GM21723 (cell line): Measurements from ENCODE around the gene PLGRKT.
"Not testable (repeated sequence)": the region's sequence is repeated elsewhere in the genome, so short reads cannot be mapped to it uniquely, and the experiment has no call there.

ENCODE experiments used
- ATAC-seq: cut with Tn5 transposase; IDR thresholded peaks from one replicate; pipeline ENCODE4 v1.9.1; 2021; ENCODE audit warnings: mild to moderate bottlenecking, moderate library complexity; ENCODE audit not compliant: unreplicated experiment

Gene PLGRKT

DNA sequence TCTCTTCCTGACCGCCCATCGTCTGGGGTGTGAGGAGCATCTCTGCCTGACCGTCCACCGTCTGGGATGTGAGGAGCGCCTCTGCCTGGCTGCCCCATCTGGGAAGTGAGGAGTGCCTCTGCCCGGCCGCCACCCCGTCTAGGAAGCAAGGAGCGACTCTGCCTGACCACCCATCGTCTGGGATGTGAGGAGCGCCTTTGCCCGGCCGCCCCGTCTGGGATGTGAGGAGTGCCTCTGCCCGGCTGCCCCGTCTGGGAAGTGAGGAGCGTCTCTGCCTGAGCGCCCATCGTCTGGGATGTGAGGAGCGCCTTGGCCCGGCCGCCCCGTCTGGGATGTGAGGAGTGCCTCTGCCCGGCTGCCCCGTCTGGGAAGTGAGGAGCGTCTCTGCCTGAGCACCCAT is 4.4 kb downstream of the PLGRKT start:
- not testable (repeated sequence) for ATAC-seq

DNA sequence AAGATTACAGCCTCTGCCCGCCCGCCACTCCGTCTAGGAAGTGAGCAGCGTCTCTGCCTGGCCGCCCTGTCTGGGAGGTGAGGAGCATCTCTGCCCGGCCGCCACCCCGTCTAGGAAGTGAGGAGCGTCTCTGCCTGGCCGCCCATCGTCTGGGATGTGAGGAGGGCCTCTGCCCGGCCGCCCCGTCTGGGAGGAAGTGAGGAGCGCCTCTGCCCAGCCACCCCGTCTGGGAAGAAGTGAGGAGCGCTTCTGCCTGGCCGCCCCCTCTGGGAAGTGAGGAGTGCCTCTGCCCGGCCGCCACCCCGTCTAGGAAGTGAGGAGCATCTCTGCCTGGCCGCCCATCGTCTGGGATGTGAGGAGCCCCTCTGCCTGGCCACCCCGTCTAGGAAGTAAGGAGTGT is 4.8 kb downstream of the PLGRKT start:
- ATAC-seq: not testable (repeated sequence)

DNA sequence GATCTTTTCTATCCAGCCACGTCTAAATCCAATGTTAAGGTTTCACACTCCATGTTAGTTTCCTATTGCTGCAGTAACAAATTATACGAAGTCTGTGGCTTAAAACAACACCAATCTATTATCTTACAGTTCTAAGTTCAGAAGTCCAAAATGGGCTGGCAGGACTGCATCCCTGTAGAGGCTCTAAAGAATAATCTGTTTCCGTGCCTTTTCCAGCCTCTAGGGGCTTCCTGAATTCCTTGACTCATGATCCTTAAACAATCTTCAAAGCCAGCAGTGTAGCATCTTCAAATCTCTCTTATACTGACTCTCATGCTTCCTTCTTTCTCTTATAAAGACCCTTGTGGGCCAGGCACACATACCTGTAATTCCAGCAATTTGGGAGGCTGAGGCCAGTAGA is 6.8 kb downstream of the PLGRKT start:
- ATAC-seq: no peak

DNA sequence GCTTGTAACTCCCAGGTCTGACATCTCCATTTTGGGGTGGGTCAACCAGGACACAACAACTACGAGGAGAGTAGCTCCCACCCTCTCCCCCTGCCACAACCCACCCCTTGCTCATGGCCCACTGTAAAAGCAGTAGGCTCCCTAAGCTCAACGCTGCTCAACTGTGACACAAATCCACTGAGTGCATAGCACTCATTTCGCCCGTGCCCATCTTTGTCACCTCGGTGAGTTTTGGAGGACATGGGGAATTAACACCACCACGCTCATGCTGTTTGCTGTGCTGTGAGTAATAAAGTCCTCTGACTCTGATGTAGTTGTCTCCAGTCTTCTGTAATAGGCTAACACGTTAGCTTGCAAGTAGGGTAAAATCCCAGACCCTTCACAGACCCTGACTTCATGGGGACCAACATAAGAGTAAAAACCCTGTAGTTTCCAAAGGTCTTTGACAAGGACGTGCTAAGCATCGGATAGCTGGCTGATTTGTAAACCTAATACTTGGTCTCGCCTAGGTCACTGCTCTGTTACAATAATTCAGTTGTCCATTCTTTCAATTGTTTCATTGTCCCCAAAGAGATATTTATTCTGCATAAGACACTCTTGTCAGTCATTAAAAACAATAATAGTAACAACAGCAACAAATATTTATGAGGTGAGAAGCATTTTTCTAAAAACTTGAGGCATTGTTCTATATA is 7.7 kb downstream of the PLGRKT start:
- ATAC-seq: no peak

DNA sequence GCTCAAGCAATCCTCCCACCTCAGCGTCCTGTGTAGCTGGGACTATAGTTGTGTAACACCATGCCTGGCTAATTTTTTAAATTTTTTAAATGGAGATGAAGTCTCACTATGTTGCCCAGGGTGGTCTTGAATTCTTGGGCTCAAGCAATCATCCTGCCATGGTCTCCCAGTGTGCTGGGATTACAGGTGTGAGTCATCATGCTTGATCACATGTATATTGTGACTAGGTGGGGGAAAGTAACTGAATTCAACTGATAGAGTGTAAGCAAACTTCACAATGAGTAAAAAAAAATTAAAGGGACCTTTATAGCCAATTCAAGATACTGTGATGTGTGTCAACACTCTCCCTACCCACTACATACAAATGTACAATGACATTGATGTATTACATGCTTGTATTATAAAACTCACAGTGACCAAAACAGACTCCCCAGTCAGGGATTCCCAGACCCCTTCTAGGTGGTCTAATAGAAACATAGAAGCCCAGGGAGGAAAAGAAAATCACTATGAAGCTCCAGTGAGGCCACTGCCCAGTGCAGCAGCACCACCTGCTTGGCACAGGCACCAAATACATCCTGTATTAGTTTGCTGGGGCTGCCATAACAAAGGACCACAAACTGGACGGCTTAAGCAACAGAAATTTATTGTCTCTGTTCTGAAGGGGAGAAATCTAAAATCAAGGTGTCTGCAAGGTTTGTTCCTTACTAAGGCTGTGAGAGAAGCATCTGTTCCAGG is 8.8 kb downstream of the PLGRKT start:
- no peak for ATAC-seq

DNA sequence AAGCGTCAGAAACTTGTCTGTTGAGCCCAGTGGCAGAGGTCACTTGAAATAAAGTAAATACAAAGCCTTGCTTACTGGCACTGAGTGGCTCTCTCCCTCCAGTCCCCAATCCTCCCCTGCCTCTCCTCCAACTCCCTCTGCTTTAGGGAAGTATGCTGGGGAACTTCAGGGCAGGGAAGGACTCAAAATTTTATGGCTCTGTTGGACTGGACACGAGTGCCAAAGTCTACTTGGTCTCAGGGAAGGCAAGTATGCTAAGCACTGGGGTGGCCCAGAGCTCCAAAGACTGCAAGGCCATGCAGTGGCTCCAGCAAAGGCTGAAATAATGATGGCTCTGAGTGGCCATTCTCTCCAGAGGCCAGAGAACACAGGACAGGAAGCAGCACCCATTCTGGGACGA is 9.6 kb downstream of the PLGRKT start:
- ATAC-seq: no peak

DNA sequence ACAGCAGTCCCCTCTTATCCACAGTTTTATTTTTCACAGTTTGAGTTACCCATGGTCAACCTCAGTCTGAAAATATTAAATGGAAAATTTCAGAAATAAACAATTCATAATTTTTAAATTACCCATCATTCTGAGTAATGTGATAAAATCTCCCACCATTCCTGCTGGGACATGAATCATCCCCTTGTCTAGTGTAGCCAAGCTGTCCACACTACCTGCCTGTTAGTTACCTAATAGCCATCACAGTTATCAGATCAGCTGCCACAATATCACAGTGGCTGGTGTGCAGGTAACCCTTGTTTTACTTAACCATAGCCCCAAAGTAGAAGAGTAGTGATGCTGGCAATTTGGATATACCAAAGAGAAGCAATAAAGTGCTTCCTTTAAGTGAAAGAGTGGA is 10.7 kb downstream of the PLGRKT start:
- ATAC-seq: no peak

DNA sequence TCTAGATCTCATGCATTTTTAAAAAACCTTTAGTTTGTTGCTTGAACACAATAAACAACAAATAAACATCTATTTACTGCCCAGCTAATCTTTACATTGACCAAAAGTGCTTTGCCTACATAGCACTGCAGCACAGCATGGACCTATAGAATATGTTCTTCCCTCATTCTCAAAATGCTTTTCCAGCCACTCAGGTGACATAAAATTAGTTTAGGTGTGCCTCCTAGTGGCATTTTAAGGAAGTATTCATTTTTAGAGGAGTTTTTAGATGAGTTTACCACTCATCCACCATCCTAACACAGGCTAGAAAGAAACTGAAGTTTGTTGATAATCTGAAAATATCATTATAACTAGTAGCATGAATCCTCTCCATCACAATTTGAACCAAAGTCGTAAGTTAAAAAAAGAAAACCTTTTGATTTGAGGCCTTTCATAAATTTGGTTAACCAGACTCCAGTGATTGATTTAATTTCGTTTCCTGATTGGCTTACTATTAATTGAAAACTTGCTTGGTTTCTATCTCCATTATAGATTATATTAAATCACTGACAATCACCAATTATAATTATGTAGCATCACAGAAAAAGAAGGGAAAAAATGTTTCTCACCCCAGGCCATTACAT is 12.6 kb downstream of the PLGRKT start:
- no peak for ATAC-seq

DNA sequence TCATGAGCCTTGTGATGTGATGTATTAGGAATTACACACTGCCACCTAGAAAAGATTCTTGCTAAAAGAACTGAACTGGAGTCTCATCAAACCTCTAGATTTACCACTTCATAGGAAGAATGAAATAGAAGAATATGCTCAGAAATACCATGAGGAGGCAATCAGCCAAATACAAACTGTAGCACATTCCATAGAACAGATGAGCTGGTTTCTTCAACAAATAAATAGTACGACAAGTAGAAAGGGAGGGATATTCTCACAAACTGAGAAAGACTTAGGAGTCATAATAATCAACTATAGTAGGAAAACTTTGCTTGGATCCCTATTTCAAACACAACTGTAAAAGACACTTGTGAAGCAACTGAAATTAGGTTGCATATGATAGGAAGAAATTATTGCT is 15.4 kb downstream of the PLGRKT start:
- ATAC-seq: no peak

DNA sequence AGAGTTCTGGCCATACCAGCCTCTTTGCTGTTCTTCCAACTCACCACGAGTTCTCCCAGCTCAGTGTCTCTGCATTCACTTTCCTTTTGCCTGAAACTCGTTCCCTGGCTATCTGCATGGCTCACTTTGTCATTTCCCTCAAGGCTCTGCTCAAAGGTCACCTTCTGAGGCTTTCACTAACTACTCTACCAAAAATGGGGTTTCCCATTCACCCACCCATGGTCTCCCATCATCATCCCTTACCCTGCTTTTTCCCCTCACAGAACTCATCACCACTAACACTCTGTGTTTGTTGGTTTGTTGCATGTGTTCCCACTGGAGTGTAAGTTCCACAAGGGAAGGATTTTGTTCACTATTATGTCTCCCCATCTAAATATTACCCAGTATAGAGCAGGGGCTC is 16.6 kb downstream of the PLGRKT start:
- no peak for ATAC-seq

DNA sequence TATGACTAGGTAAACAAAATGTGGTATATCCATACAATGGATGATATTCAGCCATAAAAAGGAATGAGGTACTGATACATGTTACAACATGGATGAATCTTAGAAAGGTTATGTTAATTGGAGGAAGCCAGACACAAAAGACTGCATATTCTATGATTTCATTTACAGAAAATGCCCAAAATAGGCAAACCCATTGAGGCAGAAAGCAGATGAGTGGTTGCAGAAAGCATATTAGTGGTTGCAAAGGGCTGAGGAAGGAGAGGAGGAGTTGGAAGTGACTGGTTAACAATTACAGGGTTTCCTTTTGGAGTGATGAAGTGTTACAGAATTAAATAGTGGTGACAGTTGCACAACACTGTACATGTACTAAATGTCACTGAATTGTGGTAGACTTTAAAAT is 17.7 kb downstream of the PLGRKT start:
- ATAC-seq: no peak

DNA sequence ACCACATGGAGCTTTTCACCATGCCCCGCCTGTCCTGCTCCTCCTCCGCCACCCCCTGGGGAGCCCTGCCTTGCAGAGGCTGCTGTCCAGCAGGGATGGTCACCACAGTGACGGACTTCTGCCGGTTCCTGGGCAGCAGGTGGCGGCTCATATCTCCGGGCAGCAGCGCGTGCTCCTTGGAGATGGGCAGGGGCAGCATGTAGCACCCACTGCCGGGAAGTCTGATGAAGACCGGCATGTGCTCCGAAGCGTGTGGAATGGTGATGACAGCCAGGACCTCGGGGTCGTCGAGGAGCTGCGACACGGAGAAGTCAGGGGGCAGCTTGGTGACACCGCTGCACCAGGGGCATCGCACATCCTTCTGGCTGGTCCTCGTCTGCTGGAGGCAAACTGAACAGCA is 19.2 kb downstream of the PLGRKT start:
- ATAC-seq: no peak

DNA sequence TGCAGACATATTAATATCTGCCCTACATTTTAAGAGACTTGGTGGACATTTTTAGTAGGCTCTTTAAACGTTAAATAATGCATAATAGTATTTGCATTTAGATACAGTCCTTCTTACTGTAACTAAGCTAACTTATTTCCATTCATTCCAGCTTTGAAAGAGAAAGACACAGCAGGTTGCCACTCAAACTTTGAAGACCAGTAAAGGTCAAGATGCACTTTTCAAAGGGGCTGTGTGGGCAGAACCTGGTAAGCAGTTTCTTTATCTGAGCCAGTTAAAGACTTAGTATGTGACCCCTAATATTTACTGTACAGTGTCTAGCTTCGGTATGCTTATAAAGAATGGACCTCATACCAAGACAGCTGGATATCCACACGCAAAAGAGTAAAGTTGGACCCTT is 20.8 kb downstream of the PLGRKT start:
- ATAC-seq: no peak

DNA sequence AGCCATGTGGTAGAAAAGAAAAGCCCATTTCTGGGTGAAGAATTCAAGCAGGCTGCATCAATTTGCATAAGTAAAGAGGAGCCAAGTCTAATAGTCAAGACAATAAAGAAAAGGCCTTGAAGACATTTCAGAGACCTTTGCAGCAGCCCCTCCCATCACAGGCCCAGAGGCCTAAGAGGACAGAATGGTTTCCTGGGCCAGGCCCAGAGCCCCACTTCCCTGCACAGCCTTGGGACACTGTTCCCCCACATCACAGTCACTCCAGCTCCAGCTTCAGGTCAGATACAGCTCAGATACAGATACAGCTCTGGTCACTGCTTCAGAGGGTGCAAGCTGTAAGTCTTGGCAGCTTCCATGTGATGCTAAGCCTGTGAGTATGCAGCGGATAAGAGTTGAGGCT is 29.1 kb downstream of the PLGRKT start:
- no peak for ATAC-seq

DNA sequence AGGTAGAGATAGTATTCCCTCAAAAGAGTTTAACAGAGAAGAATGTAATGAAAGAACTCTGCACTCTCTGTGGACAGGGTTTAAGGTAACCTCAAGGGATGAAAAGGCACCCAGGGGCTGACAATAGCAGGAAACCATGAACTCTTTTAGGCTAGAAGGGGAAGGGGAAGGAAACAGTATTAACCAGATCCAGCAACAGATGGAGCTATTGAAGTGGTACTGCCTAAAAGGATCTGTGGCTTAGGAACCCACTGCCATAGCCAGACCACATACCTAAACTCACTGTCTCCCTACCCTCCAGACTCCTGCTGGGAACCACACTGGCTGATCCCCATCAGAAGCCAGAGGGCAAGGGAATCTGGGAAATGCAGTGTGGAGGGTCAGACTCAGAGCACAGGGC is 35.5 kb downstream of the PLGRKT start:
- ATAC-seq: no peak

DNA sequence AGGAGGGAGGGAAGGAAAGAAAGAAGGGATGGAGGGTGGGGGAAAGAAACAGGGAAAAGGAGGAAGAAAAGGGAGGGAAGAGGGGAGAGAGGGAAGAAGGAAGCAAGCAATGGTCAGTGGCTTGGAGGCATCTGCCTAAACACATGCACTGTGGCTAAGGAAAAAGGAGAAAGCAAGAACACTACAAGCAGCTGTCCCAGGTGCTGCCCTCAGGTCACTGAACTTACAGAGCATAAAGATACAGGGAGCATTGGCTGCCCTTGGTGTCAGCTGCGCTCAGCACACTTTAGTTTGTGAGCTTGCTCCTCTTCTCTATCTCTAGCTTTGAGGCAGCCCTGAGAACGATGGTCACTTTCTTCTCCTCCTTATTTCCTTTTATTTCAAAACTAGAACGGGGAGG is 40.2 kb downstream of the PLGRKT start:
- ATAC-seq: not testable (repeated sequence)

DNA sequence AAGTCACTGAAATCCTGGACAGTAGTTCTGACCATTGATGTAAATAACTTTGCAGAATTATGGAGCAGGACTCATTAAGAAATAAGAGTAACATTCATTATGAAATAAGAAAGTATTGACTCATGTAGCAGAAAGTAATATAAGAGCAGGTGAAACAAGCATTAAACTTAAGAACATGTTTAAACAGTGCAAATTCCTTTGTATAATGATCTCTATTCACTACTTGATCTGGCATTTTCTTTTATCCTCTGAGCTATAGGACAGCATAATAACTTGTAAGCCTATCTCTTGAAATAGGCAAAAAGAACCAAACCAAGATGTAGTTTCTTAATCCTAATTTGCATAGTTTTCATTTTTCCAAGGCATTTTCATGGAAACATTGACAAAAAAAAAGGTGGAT is 42.3 kb downstream of the PLGRKT start:
- ATAC-seq: no peak

DNA sequence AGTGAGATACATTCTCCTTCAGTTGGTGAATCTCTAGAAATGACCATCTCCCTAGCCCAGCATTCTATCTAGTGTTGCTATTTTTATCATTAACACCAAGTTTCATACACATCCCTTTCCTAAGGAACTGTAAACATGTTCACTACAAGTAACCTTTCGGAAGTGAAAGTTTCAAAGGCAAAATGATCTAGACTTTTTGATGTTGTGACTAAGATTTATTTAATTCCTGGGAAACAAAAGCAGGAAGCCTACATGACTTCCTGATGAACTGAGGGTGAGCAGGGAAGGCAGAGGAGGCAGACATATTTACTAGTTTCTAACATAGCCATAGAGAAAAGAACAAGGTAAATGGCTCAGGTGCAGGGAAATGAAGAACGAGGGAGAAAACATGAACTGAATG is 43.7 kb downstream of the PLGRKT start:
- not testable (repeated sequence) for ATAC-seq

DNA sequence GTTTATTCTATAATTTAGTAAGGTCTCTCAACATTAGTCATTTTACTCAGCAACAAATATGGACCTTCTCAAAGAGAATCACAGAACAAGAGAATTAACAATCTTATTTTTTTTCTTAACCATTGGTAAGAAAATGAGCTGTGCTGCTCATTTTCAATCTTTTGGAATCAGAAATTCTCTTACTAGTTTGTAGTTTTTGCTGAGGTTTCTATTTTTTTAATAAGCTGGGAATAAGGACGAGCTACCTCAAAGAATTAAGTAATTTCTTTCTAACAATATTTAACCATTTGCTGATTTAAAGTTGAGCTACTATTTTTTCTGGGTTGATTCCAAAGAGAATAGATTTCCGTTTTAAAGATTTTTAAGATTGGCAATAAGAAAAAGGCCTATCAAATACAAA is 44.2 kb downstream of the PLGRKT start:
- no peak for ATAC-seq

DNA sequence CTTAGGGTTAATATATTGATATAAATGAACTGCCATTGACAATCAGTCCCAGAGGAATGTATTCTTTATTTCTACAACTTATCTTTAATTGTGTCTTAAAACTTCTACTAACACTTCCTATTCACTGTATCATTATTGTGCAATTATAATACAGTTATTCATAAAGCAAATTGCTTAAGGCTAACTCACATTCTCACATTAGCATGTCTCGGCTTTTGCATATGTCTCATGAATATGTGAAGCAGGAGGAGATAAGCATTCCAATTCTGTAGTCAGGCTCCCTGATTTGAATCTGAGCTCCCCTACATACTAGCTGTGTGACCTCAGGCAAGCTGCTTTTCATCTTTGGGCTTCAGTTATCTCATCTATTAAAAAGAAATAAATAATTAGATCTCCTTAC is 45.4 kb downstream of the PLGRKT start:
- ATAC-seq: no peak

DNA sequence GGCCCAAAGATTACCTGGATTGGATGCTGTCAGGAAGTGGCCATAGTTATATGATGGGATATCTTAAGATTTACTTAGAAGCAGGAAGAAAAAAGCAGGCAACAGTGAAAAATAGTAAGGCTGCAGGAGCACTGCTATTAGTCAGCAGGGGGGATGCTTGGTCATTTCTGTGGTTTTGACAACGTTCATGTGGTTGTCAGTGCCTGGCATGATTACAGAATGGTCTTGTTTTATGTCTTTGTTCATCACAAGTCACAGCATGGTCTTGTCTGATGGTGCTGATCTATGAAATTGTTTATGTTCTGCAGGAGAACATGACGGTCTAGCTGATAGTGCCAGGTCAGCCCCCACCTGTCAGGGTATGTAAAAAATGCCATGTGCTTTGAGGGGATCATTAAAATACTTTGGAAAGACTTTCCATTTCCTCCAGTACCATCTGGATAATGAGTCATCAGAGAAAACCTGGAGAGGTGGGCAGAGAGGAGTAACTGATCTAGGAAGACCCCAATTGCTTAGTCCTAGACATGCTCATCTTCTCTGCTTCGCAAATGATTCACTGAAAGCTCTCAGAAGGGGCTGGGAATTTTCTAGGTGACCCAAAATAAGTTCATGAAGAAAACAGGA is 48.5 kb downstream of the PLGRKT start:
- peak; percentile 68 for ATAC-seq
